Measurements from ENCODE around the gene MASTL. TPM values are rescaled to one million over a fixed set of nuclear protein-coding genes. Genes with fewer than 3 reads are reported as not detected.

MASTL gene
- total and polyA plus RNA-seq, 12 donors = 1.5 to 4.3 (median 2.0) TPM

- H3K4me1 ChIP-seq = peaks cover 0 to 21% (median 14%) of the 10 kb centered on the region in 9 donors
- peaks cover 0 to 55% (median 26%) of the 10 kb centered on the region in 9 donors for H3K36me3 ChIP-seq
- H3K9me3 ChIP-seq = no peaks in the 10 kb centered on the region
- no peaks in the 10 kb centered on the region for H3K27me3 ChIP-seq
- ATAC-seq = no peak
- H3K27ac ChIP-seq = no peak overlapping the region
- no peak for TF ChIP-seq CTCF (IDR thresholded peaks at IDR 0.05)
- intact Hi-C loops (cut with DNase I) = loop anchor here in 4 of 10 donors (5.0 to 10.0 kb wide), 3 partner anchors 56 to 86 kb away; partner anchors contain the start of genes ACBD5 (in 3 of the 4) and ANKRD26 (in 2 of the 4)
- H3K4me3 ChIP-seq = no peak overlapping the region
- no peak for DNase-seq
Measured at GRCh38 chr10:27158421-27158820, 3.3 kb downstream of the MASTL start.

- no peak for ATAC-seq
- Histone ChIP-seq H3K27me3 (no peaks in the 10 kb centered on the region), H3K4me1 (no peaks in the 10 kb centered on the region), H3K4me3 (no peak overlapping the region), H3K27ac (no peak overlapping the region), H3K36me3 (peaks cover 0 to 97% (median 35%) of the 10 kb centered on the region in 9 donors), H3K9me3 (no peaks in the 10 kb centered on the region)
- WGBS, 2 donors = 97% methylated on average over 4 of the region's 4 CpGs
- TF ChIP-seq CTCF (IDR thresholded peaks at IDR 0.05) = no peak
- no peak for DNase-seq
- intact Hi-C loops (cut with DNase I) = no loop called here
Measured at GRCh38 chr10:27169849-27170248, 14.7 kb downstream of the MASTL start.

GRCh38 chr10:27188259-27188658 lies 33.1 kb downstream of the MASTL start:
- intact Hi-C loops (cut with DNase I) = no loop called here
- Histone ChIP-seq H3K4me3 (no peak overlapping the region), H3K4me1 (peaks cover 0 to 3% (median 0%) of the 10 kb centered on the region in 9 donors), H3K9me3 (no peaks in the 10 kb centered on the region), H3K27ac (no peak overlapping the region), H3K27me3 (no peaks in the 10 kb centered on the region), H3K36me3 (peaks cover 0 to 58% (median 4%) of the 10 kb centered on the region in 9 donors)
- no peak for DNase-seq
- no peak for ATAC-seq
- 94 to 98% methylated on average over 1 of the region's 1 CpG for WGBS, 2 donors
- no peak for TF ChIP-seq CTCF (IDR thresholded peaks at IDR 0.05)

DNA sequence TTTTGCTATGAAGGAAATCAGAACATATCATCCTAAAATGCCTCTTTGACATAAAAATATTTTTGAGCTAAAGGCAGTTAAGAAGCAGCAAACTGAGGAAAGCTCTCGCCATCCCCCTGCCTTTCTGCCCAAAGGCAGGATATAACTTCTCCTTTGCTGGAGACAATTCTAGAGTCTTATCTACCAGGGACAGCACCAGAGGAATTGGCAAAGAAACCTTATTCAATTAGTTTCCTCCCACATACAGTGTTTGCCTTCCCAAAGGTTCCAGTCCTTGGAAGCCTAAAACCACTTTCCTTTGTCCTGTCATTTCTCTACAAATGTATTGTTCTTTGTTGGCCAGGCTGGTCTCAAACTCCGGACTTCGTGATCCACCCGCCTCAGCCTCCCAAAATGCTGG lies 33.7 kb downstream of the MASTL start:
- no peak for TF ChIP-seq CTCF (IDR thresholded peaks at IDR 0.05)

More for the DNA sequence above, 33.7 kb downstream of the MASTL start:
- Histone ChIP-seq H3K36me3 (peaks cover 0 to 51% (median 3%) of the 10 kb centered on the region in 9 donors), H3K27ac (no peak overlapping the region), H3K4me1 (peaks cover 0 to 3% (median 0%) of the 10 kb centered on the region in 9 donors), H3K4me3 (no peak overlapping the region), H3K27me3 (no peaks in the 10 kb centered on the region), H3K9me3 (no peaks in the 10 kb centered on the region)
- WGBS, 2 donors = 93 to 95% methylated on average over 4 of the region's 4 CpGs
- DNase-seq (no peak), ATAC-seq (no peak)
- intact Hi-C loops (cut with DNase I) = no loop called here

All from heart right ventricle (tissue), 16 donors.